Astrocyte (in vitro differentiated cells and primary cell): ENCODE measurements around the gene MOCS2. TPM values are rescaled to one million over a fixed set of nuclear protein-coding genes. Genes with fewer than 3 reads are reported as not detected.

Experiments used
- DNase-seq: peaks from one replicate; pipeline ENCODE4 v3.0.0-alpha.2; 2010; ENCODE audit warnings: low read depth
- FAIRE-seq: peaks from 2 replicates; lab custom pipeline; 2011; peaks lifted over from hg19 to GRCh38; lab: Jason Lieb, UNC
- H2AFZ ChIP-seq: 2 replicates; pipeline ENCODE4 v1.6.0; 2012; ENCODE audit warnings: low read depth, low read length, inconsistent platforms
- H3K27ac ChIP-seq: 2 replicates; pipeline ENCODE4 v1.5.1; 2011; ENCODE audit warnings: low read depth, low read length, inconsistent platforms
- H3K27me3 ChIP-seq: 2 replicates; pipeline ENCODE4 v1.6.0; 2011; ENCODE audit warnings: low read length, inconsistent platforms; ENCODE audit not compliant: insufficient read depth
- H3K36me3 ChIP-seq: 2 replicates; pipeline ENCODE4 v1.5.1; 2011; ENCODE audit warnings: low read length, inconsistent platforms; ENCODE audit not compliant: insufficient read depth
- H3K4me1 ChIP-seq: 2 replicates; pipeline ENCODE4 v1.5.1; 2011; ENCODE audit warnings: low read length, inconsistent platforms; ENCODE audit not compliant: insufficient read depth
- H3K4me2 ChIP-seq: 2 replicates; pipeline ENCODE4 v1.6.0; 2012; ENCODE audit warnings: low read length, inconsistent platforms
- H3K4me3 ChIP-seq: 2 replicates; pipeline ENCODE4 v1.5.1; 2011; ENCODE audit warnings: low read depth, mild to moderate bottlenecking, low read length, inconsistent platforms; ENCODE audit not compliant: insufficient read depth
- H3K79me2 ChIP-seq: 2 replicates; pipeline ENCODE4 v1.6.0; 2012; ENCODE audit warnings: mild to moderate bottlenecking, low read length, inconsistent platforms; ENCODE audit not compliant: insufficient read depth
- H3K9ac ChIP-seq: 2 replicates; pipeline ENCODE4 v1.6.0; 2012; ENCODE audit warnings: mild to moderate bottlenecking, low read length, inconsistent platforms
- H3K9me3 ChIP-seq: 2 replicates; pipeline ENCODE4 v1.5.1; 2012; ENCODE audit warnings: low read depth, mild to moderate bottlenecking, low read length, inconsistent platforms; ENCODE audit not compliant: insufficient read depth
- H4K20me1 ChIP-seq: 2 replicates; pipeline ENCODE4 v1.6.0; 2012; ENCODE audit warnings: low read length, inconsistent platforms; ENCODE audit not compliant: insufficient read depth
- H3K27ac Mint-ChIP-seq: one replicate; pipeline ENCODE4 v1.8.0; 2021; ENCODE audit warnings: mild to moderate bottlenecking, mixed read lengths; ENCODE audit not compliant: unreplicated experiment
- H3K27me3 Mint-ChIP-seq: one replicate; pipeline ENCODE4 v1.8.0; 2021; ENCODE audit warnings: low read depth, mixed read lengths; ENCODE audit not compliant: unreplicated experiment
- H3K36me3 Mint-ChIP-seq: one replicate; pipeline ENCODE4 v1.8.0; 2021; ENCODE audit warnings: low read depth, mixed read lengths; ENCODE audit not compliant: unreplicated experiment
- H3K4me1 Mint-ChIP-seq: one replicate; pipeline ENCODE4 v1.8.0; 2021; ENCODE audit warnings: low read depth, mixed read lengths; ENCODE audit not compliant: unreplicated experiment
- H3K4me3 Mint-ChIP-seq: one replicate; pipeline ENCODE4 v1.8.0; 2021; ENCODE audit warnings: mild to moderate bottlenecking, moderate library complexity, mixed read lengths; ENCODE audit not compliant: unreplicated experiment
- H3K9me3 Mint-ChIP-seq: one replicate; pipeline ENCODE4 v1.8.0; 2021; ENCODE audit warnings: mild to moderate bottlenecking, mixed read lengths; ENCODE audit not compliant: unreplicated experiment
- CTCF ChIP-seq: IDR thresholded peaks from 2 replicates; pipeline ENCODE4 v1.5.1; 2011; ENCODE audit warnings: low read depth, mild to moderate bottlenecking, inconsistent platforms, low read length, moderate library complexity; ENCODE audit not compliant: insufficient read depth
- EZH2 ChIP-seq: IDR thresholded peaks from 2 replicates; pipeline ENCODE4 v1.6.1; 2012; ENCODE audit warnings: mild to moderate bottlenecking, low read length, inconsistent platforms; ENCODE audit not compliant: insufficient read depth
- total RNA-seq: library from RNA; stranded (reverse); gene quantifications from 2 replicates; pipeline ENCODE4 v1.2.1, GENCODE V29; 2021

The MOCS2 gene
- total RNA-seq, 1 donor from 2014 or later = 42.7 TPM

- no peaks in the 10 kb centered on the region for H3K27me3 ChIP-seq
- DNase-seq (no peak), FAIRE-seq (no peak)
- Mint-ChIP-seq H3K4me3 (no peak overlapping the region), H3K4me1 (peaks cover 12% of the 10 kb centered on the region), H3K36me3 (peaks cover 4% of the 10 kb centered on the region), H3K27me3 (no peaks in the 10 kb centered on the region), H3K9me3 (no peaks in the 10 kb centered on the region), H3K27ac (no peak overlapping the region)
- H3K9ac ChIP-seq = no peak overlapping the region
- no peak overlapping the region for H3K27ac ChIP-seq
- no peaks in the 10 kb centered on the region for H4K20me1 ChIP-seq
- H3K36me3 ChIP-seq = peaks cover 27% of the 10 kb centered on the region
- H3K4me2 ChIP-seq = no peak overlapping the region
- no peak overlapping the region for H2AFZ ChIP-seq
- H3K4me3 ChIP-seq = no peak overlapping the region
- no peaks in the 10 kb centered on the region for H3K79me2 ChIP-seq
- TF ChIP-seq EZH2 (no peak), CTCF (no peak)
- H3K9me3 ChIP-seq = no peaks in the 10 kb centered on the region
- H3K4me1 ChIP-seq = peaks cover 6% of the 10 kb centered on the region
Measured at GRCh38 chr5:53087171-53087570, 22.4 kb downstream of the MOCS2 start.

GRCh38 chr5:53084546-53085255 lies 24.9 kb downstream of the MOCS2 start:
- H3K27ac Mint-ChIP-seq = no peak overlapping the region
- peaks cover 9% of the 10 kb centered on the region for H3K36me3 Mint-ChIP-seq
- no peaks in the 10 kb centered on the region for H3K27me3 Mint-ChIP-seq
- TF ChIP-seq EZH2 (no peak), CTCF (no peak)
- no peak overlapping the region for H3K4me3 Mint-ChIP-seq
- H3K4me1 Mint-ChIP-seq = peaks cover 2% of the 10 kb centered on the region
- H3K9ac ChIP-seq = no peak overlapping the region
- H3K79me2 ChIP-seq = no peaks in the 10 kb centered on the region
- no peak overlapping the region for H2AFZ ChIP-seq
- no peaks in the 10 kb centered on the region for H3K9me3 Mint-ChIP-seq
- no peaks in the 10 kb centered on the region for H3K4me1 ChIP-seq
- no peak overlapping the region for H3K4me3 ChIP-seq
- no peaks in the 10 kb centered on the region for H3K27me3 ChIP-seq
- H3K36me3 ChIP-seq = peaks cover 40% of the 10 kb centered on the region
- DNase-seq (no peak), FAIRE-seq (no peak)
- no peak overlapping the region for H3K27ac ChIP-seq
- no peak overlapping the region for H3K4me2 ChIP-seq
- no peaks in the 10 kb centered on the region for H4K20me1 ChIP-seq
- H3K9me3 ChIP-seq = no peaks in the 10 kb centered on the region

- Mint-ChIP-seq H3K27me3 (no peaks in the 10 kb centered on the region), H3K4me1 (no peaks in the 10 kb centered on the region), H3K36me3 (peaks cover 9% of the 10 kb centered on the region), H3K4me3 (no peak overlapping the region), H3K9me3 (no peaks in the 10 kb centered on the region), H3K27ac (no peak overlapping the region)
- Histone ChIP-seq H3K9ac (no peak overlapping the region), H3K79me2 (no peaks in the 10 kb centered on the region), H3K9me3 (no peaks in the 10 kb centered on the region), H3K36me3 (peaks cover 40% of the 10 kb centered on the region), H4K20me1 (no peaks in the 10 kb centered on the region), H3K4me2 (no peak overlapping the region), H3K4me1 (no peaks in the 10 kb centered on the region), H3K27me3 (no peaks in the 10 kb centered on the region), H3K27ac (no peak overlapping the region), H3K4me3 (no peak overlapping the region), H2AFZ (no peak overlapping the region)
- no peak for DNase-seq
- FAIRE-seq = no peak
- TF ChIP-seq EZH2 = no peak
- TF ChIP-seq CTCF = no peak
Measured at GRCh38 chr5:53083927-53084326, 25.6 kb downstream of the MOCS2 start.
